ENCODE data around the gene C22orf42.
"Not testable (repeated sequence)": the region's sequence is repeated elsewhere in the genome, so short reads cannot be mapped to it uniquely, and the experiment has no call there.

DNA sequence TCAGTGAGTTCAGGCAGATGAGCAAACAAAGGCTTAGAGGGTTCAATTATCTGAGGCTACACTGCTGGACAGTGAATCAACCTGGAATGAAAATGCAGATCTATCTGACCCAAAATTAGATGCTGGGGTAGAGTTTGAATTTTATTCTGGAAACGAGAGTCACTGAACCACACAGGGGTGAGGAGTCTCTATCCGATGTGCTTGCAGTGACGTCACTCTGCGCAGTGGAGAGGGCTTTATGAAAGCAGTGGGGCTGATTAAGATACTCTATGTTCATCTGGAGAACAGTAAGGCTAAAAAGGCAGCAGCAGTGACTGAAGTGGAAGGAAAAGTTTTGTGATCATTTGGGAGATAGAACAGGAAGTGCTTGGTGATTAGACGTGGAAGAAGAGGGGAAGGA lies 1.3 kb upstream of the C22orf42 start:
- TF ChIP-seq, protein P1, sequence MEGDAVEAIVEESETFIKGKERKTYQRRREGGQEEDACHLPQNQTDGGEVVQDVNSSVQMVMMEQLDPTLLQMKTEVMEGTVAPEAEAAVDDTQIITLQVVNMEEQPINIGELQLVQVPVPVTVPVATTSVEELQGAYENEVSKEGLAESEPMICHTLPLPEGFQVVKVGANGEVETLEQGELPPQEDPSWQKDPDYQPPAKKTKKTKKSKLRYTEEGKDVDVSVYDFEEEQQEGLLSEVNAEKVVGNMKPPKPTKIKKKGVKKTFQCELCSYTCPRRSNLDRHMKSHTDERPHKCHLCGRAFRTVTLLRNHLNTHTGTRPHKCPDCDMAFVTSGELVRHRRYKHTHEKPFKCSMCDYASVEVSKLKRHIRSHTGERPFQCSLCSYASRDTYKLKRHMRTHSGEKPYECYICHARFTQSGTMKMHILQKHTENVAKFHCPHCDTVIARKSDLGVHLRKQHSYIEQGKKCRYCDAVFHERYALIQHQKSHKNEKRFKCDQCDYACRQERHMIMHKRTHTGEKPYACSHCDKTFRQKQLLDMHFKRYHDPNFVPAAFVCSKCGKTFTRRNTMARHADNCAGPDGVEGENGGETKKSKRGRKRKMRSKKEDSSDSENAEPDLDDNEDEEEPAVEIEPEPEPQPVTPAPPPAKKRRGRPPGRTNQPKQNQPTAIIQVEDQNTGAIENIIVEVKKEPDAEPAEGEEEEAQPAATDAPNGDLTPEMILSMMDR (IDR thresholded peaks at IDR 0.05), result not testable (repeated sequence)
- TF ChIP-seq ZFX (IDR thresholded peaks at IDR 0.05; ENCODE audit: borderline replicate concordance), result not testable (repeated sequence)
